22Rv1 (cell line): Measurements from ENCODE around the gene C4orf50.

Experiments used
- H3K27ac ChIP-seq: fragments of 450-650 bp; 2 replicates; pipeline ENCODE4 v1.5.1; 2017
- CTCF ChIP-seq: fragments of 450-650 bp; IDR thresholded peaks from 2 replicates; pipeline ENCODE4 v1.5.1; 2017; ENCODE audit warnings: mild to moderate bottlenecking
- ZFX ChIP-seq: fragments of 450-650 bp; IDR thresholded peaks from 2 replicates; pipeline ENCODE4 v1.6.1; 2017; ENCODE audit warnings: antibody characterized with exemption, borderline replicate concordance

The C4orf50 gene

DNA sequence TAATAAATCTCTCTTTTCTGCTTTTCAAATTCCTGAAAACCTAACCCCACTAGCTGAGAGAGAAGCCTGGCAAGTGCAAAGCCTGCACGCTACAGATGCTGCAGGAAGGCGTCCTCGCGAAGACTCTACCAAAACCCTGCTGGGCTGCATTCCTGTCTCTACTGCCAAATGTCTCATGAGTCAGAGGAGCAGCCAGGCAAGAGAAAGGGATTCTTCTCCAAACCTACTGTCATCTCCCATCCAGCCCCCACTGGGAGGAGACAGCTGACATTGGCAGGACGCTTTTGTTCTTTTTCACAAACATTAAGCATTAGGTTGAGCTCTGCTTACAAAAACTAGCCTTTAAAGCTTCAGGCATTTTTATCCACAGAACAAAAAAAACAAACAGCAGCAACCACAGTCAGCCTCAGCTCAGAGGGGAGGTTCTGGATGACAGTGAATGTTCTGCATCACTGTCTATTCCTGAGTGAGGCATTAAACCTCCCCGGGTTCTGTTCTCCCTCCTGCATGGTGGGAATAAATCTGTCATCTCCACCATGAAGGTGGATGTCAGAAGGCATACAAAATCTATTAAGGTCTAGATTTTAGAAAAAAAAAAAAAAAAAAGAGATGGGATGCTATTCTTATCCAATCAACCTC lies 143.3 kb downstream of the C4orf50 start:
- no peak for TF ChIP-seq CTCF
- TF ChIP-seq ZFX = no peak
- no peak overlapping the region for H3K27ac ChIP-seq

DNA sequence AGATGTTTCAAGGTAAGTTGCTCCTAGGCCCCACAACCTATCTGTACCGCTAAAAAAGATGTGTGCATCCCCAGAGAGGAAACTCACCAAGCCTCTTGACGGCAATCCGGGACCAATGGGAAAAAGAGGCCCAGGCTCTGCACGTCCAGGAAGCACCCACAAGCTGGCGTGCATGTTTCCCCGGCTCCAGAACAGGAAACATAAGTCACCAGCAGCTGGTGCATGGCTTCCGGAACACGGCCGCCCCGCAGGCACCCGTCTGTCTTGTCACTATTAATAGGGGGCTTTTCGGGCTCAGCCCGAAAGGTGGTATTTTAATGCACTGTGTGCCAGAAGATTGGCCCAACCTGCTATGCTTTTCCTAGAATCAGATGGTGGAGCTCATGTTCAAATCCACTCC lies 147.5 kb downstream of the C4orf50 start:
- TF ChIP-seq CTCF = no peak
- no peak for TF ChIP-seq ZFX
- no peak overlapping the region for H3K27ac ChIP-seq

- H3K27ac ChIP-seq = no peak overlapping the region
- TF ChIP-seq CTCF (no peak), ZFX (no peak)
Measured at GRCh38 chr4:5869966-5870619, 148.1 kb downstream of the C4orf50 start.

DNA sequence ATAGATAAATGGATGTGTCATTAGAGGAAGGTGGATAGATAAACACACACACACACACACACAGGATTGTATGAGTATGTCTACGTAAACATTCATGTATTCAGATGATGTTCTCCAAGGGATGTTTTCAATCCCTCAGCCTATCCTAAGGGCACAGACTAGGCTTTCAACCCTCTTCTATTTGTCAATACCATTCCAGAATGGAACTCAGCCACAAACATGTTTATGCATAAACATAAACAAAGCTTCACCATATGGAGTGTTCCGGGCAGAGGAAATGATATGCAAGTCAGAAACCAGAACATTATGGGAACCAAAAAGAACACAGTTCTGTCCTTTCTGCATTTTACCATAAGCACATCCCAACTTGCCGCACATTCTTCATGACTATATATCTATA lies 150.4 kb downstream of the C4orf50 start:
- H3K27ac ChIP-seq = no peak overlapping the region
- TF ChIP-seq CTCF = no peak
- TF ChIP-seq ZFX = no peak

GRCh38 chr4:5866841-5867813 lies 151.1 kb downstream of the C4orf50 start:
- H3K27ac ChIP-seq = no peak overlapping the region
- no peak for TF ChIP-seq CTCF
- no peak for TF ChIP-seq ZFX

- no peak for TF ChIP-seq ZFX
- TF ChIP-seq CTCF = no peak
- no peak overlapping the region for H3K27ac ChIP-seq
Measured at GRCh38 chr4:5865896-5866599, 152.2 kb downstream of the C4orf50 start.
